ENCODE data around the gene TBC1D9B.

The TBC1D9B gene

DNA sequence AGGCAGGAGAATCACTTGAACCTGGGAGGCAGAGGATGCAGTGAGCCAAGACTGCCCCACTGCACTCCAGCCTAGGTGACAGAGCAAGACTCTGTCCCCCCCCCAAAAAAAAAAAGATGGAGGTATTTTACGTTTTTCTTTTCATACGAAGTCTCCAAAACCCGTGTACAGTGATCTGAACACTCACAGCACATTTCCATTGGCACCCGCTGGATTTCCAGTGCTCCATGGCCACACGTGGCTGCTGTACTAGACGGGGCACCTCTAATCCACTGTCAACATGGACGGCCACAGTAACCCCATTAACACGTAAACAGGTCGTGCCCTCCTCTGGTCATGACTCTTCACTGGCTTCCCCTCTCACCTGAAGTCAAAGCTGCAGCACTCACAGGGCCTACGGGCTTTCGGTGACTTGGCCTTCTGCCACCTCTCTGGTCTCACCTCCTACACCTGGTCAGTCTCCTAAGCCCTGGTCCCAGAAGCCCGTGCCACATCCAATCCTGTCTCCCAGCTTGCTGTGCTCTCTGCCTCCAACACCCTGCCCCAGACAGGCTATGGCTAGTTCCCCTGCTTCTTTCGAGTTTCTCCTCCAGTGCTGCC is 22.1 kb downstream of the TBC1D9B start:
- H3K36me3 ChIP-seq (ENCODE audit: insufficient read depth, low read length) = peaks cover 13% of the 10 kb centered on the region; the same call in 1 of the 2 replicates

DNA sequence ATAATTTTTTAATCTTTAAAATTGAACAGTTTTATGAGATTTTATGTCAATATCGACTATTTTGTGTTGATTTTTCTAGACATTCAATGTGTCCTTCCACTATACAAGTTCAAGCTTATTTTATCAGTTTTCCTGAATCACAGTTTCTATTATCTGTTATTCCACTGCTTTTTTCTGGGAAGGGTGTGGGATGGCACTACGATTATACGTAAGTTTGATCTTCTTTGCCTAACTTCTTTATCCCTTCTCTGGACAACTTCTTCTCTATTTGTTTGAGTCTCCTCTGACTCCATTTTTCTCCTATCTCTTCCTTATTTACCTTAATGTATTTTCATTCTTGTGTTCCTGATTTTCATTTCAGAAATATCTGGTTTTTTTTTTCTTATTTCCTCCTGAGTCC is 24.5 kb downstream of the TBC1D9B start:
- Histone ChIP-seq H3K36me3 (ENCODE audit: insufficient read depth, low read length) (peaks cover 13% of the 10 kb centered on the region; the same call in 1 of the 2 replicates), H3K9me3 (ENCODE audit: insufficient read depth, low read depth, low read length) (no peaks in the 10 kb centered on the region)
- TF ChIP-seq, protein P1, sequence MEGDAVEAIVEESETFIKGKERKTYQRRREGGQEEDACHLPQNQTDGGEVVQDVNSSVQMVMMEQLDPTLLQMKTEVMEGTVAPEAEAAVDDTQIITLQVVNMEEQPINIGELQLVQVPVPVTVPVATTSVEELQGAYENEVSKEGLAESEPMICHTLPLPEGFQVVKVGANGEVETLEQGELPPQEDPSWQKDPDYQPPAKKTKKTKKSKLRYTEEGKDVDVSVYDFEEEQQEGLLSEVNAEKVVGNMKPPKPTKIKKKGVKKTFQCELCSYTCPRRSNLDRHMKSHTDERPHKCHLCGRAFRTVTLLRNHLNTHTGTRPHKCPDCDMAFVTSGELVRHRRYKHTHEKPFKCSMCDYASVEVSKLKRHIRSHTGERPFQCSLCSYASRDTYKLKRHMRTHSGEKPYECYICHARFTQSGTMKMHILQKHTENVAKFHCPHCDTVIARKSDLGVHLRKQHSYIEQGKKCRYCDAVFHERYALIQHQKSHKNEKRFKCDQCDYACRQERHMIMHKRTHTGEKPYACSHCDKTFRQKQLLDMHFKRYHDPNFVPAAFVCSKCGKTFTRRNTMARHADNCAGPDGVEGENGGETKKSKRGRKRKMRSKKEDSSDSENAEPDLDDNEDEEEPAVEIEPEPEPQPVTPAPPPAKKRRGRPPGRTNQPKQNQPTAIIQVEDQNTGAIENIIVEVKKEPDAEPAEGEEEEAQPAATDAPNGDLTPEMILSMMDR (conservative IDR thresholded peaks at IDR 0.05; ENCODE audit: low read length) = no peak
- TF ChIP-seq EZH2phosphoT487 (IDR thresholded peaks at IDR 0.05; ENCODE audit: borderline replicate concordance) = no peak

More for the DNA sequence above, 22.1 kb downstream of the TBC1D9B start:
- Histone ChIP-seq H3K27me3 (ENCODE audit: insufficient read depth, low read length, poor library complexity, severe bottlenecking) (no peaks in the 10 kb centered on the region), H2AFZ (ENCODE audit: low read length) (no peak overlapping the region), H3K4me3 (ENCODE audit: low read length, poor library complexity, severe bottlenecking) (no peak overlapping the region), H3K9me2 (replicated peaks; ENCODE audit: low read depth, low read length) (no peaks in the 10 kb centered on the region), H3K79me2 (ENCODE audit: insufficient read depth, low read length) (no peaks in the 10 kb centered on the region), H3K4me1 (ENCODE audit: insufficient read depth, low read length, poor library complexity, severe bottlenecking) (no peaks in the 10 kb centered on the region), H4K20me1 (ENCODE audit: insufficient read depth, low read length, poor library complexity, severe bottlenecking) (no peaks in the 10 kb centered on the region), H3F3A (ENCODE audit: low read depth) (no peaks in the 10 kb centered on the region), H3K9ac (ENCODE audit: low read depth, low read length, poor library complexity, severe bottlenecking) (no peak overlapping the region), H3K4me2 (ENCODE audit: low read depth, low read length, poor library complexity, severe bottlenecking) (no peak overlapping the region), H3K9me3 (ENCODE audit: insufficient read depth, low read depth, low read length) (no peaks in the 10 kb centered on the region)
- TF ChIP-seq EZH2phosphoT487 (IDR thresholded peaks at IDR 0.05; ENCODE audit: borderline replicate concordance) = no peak
- TF ChIP-seq, protein P1 (conservative IDR thresholded peaks at IDR 0.05; ENCODE audit: low read length) = no peak

DNA sequence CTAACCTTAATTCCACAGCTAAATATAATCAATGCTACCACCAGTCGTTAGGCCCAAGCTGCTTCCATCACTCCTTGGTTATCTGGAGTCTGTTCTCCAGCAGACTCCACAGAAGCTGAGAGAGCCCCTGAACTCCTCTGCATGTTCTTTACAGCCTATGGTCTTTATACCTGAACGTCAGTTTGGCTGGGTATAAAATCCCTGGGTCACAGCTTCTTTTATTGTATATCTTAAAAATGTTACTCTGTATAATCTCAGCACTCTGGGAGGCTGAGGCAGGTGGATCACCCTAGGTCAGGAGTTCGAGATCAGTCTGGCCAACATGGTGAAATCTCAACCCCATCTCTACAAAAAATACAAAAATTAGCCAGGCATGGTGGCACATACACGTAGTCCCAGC is 25.4 kb downstream of the TBC1D9B start:
- H3K9me2 ChIP-seq (replicated peaks; ENCODE audit: low read depth, low read length) = no peaks in the 10 kb centered on the region
- H3K4me2 ChIP-seq (ENCODE audit: low read depth, low read length, poor library complexity, severe bottlenecking) = no peak overlapping the region
- H3K4me1 ChIP-seq (ENCODE audit: insufficient read depth, low read length, poor library complexity, severe bottlenecking) = no peaks in the 10 kb centered on the region
- H3K9ac ChIP-seq (ENCODE audit: low read depth, low read length, poor library complexity, severe bottlenecking) = no peak overlapping the region
- no peaks in the 10 kb centered on the region for H3K79me2 ChIP-seq (ENCODE audit: insufficient read depth, low read length)
- no peaks in the 10 kb centered on the region for H3K27me3 ChIP-seq (ENCODE audit: insufficient read depth, low read length, poor library complexity, severe bottlenecking)
- no peak overlapping the region for H2AFZ ChIP-seq (ENCODE audit: low read length)
- no peak overlapping the region for H3K4me3 ChIP-seq (ENCODE audit: low read length, poor library complexity, severe bottlenecking)
- no peaks in the 10 kb centered on the region for H3F3A ChIP-seq (ENCODE audit: low read depth)
- no peaks in the 10 kb centered on the region for H3K9me3 ChIP-seq (ENCODE audit: insufficient read depth, low read depth, low read length)
- no peak for TF ChIP-seq EZH2phosphoT487 (IDR thresholded peaks at IDR 0.05; ENCODE audit: borderline replicate concordance)
- TF ChIP-seq, protein P1 (conservative IDR thresholded peaks at IDR 0.05; ENCODE audit: low read length) = no peak
- no peaks in the 10 kb centered on the region for H4K20me1 ChIP-seq (ENCODE audit: insufficient read depth, low read length, poor library complexity, severe bottlenecking)
- H3K36me3 ChIP-seq (ENCODE audit: insufficient read depth, low read length) = peaks cover 13% of the 10 kb centered on the region; the same call in 1 of the 2 replicates

More for the DNA sequence above, 24.5 kb downstream of the TBC1D9B start:
- H3K4me2 ChIP-seq (ENCODE audit: low read depth, low read length, poor library complexity, severe bottlenecking) = no peak overlapping the region
- no peaks in the 10 kb centered on the region for H3K79me2 ChIP-seq (ENCODE audit: insufficient read depth, low read length)
- H3K9me2 ChIP-seq (replicated peaks; ENCODE audit: low read depth, low read length) = no peaks in the 10 kb centered on the region
- no peaks in the 10 kb centered on the region for H3K4me1 ChIP-seq (ENCODE audit: insufficient read depth, low read length, poor library complexity, severe bottlenecking)
- H3K9ac ChIP-seq (ENCODE audit: low read depth, low read length, poor library complexity, severe bottlenecking) = no peak overlapping the region
- H3K27me3 ChIP-seq (ENCODE audit: insufficient read depth, low read length, poor library complexity, severe bottlenecking) = no peaks in the 10 kb centered on the region
- no peaks in the 10 kb centered on the region for H3F3A ChIP-seq (ENCODE audit: low read depth)
- H2AFZ ChIP-seq (ENCODE audit: low read length) = no peak overlapping the region
- H3K4me3 ChIP-seq (ENCODE audit: low read length, poor library complexity, severe bottlenecking) = no peak overlapping the region
- H4K20me1 ChIP-seq (ENCODE audit: insufficient read depth, low read length, poor library complexity, severe bottlenecking) = no peaks in the 10 kb centered on the region

All from Loucy (cell line).